SH-SY5Y (cell line): ENCODE results near the gene OR13C5.

Source experiments
- GATA2 ChIP-seq: IDR thresholded peaks from 2 replicates; pipeline ENCODE4 v1.6.1; 2011; ENCODE audit warnings: mild to moderate bottlenecking, low read depth, low read length
- GATA3 ChIP-seq: IDR thresholded peaks from 2 replicates; pipeline ENCODE4 v1.6.1; 2011; ENCODE audit warnings: low read depth, mild to moderate bottlenecking, low read length, moderate library complexity

DNA sequence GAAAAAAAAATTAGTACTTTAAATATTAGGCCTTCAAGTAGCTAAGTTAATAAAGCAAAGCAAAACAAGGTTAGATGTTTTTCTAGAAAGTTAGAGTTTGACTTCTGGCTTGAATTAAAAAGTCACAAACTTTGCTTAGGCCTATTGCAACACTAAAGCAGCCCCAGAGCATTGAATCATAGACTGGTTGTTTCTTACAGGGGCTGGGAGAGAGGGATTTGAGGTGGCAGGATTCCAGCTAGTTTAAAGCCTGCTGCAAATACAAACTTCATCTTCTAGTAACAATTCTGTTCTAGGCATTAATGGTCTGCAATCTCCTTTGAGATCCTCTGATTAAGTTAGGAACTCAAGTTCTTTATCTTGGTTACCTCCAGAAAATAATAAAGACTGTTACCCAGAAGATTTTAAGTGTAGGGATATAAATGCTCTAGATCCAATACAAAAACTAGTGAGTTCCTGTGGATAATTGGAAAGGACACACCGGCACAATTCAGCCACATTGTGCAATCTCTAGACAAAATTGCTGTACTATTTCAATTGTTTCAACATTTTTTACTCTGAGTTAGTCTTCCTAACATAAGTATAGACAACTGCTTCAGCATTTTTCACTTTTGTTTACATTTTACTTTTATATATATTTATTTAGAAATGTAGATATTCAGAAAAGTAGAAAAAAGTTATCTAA is 12.6 kb downstream of the OR13C5 start:
- TF ChIP-seq GATA3, result no peak
- TF ChIP-seq GATA2, result no peak
